Stimulated activated naive B cell treated with anti-CD40 and anti-IgM and Interleukin-4, amounts not matched to agents 10 μg/mL and 1 μg/mL and 100 μg/mL, for 72 hours (primary cell): ENCODE data around the gene UBAP2L.

Experiments used
- ATAC-seq, 2 donors: fragments of 150-1000 bp; cut with Tn5 transposase; replicated peaks; 2 replicates each; pipeline ENCODE4 v1.10.0; 2021; ENCODE audit warnings: moderate library complexity in 1 of 2
- DNase-seq: peaks from one replicate; pipeline ENCODE4 v3.0.0; 2021
- H3K27ac Mint-ChIP-seq: one replicate; pipeline ENCODE4 v1.8.0; 2022; ENCODE audit warnings: mild to moderate bottlenecking, mixed read lengths
- H3K27me3 Mint-ChIP-seq, 2 donors: one replicate each; pipeline ENCODE4 v1.8.0; 2022; ENCODE audit warnings: mixed read lengths in 2 of 2
- H3K36me3 Mint-ChIP-seq, 2 donors: one replicate each; pipeline ENCODE4 v1.8.0; 2022; ENCODE audit warnings: mixed read lengths in 2 of 2, mild to moderate bottlenecking in 1 of 2
- H3K4me1 Mint-ChIP-seq, 2 donors: one replicate each; pipeline ENCODE4 v1.8.0; 2022; ENCODE audit warnings: mixed read lengths in 2 of 2, mild to moderate bottlenecking in 1 of 2
- H3K4me3 Mint-ChIP-seq, 2 donors: one replicate each; pipeline ENCODE4 v1.8.0; 2022; ENCODE audit warnings: mild to moderate bottlenecking in 2 of 2, mixed read lengths in 2 of 2, moderate library complexity in 1 of 2
- H3K9me3 Mint-ChIP-seq, 2 donors: one replicate each; pipeline ENCODE4 v1.8.0; 2022; ENCODE audit warnings: mixed read lengths in 2 of 2, mild to moderate bottlenecking in 1 of 2

Gene UBAP2L

GRCh38 chr1:154220071-154220969 is at the start of gene UBAP2L:
Gene UBAP2L, plus strand, starts transcription at chr1:154220955. Its CDS starts 4,169 bp downstream, at chr1:154225124.
- Mint-ChIP-seq H3K36me3 (peaks cover 34 to 49% of the 10 kb centered on the region in 2 donors), H3K9me3 (no peaks in the 10 kb centered on the region), H3K27ac (peak within 1 kb of the TSS; percentile 99), H3K4me3 (peak within 1 kb of the TSS; percentile 95 to 96), H3K4me1 (peaks cover 24 to 67% of the 10 kb centered on the region in 2 donors), H3K27me3 (no peaks in the 10 kb centered on the region)
- peak; percentile 92 to 95 for ATAC-seq
- DNase-seq = peak; percentile 99

GRCh38 chr1:154171223-154171583 is 49.6 kb upstream of the UBAP2L start:
- Mint-ChIP-seq H3K9me3 (no peaks in the 10 kb centered on the region), H3K4me3 (peak overlapping the region; percentile 21 to 37), H3K4me1 (peaks cover 23 to 42% of the 10 kb centered on the region in 2 donors), H3K36me3 (peaks cover 51 to 70% of the 10 kb centered on the region in 2 donors), H3K27ac (peak overlapping the region; percentile 3), H3K27me3 (no peaks in the 10 kb centered on the region)
- ATAC-seq (peak in 1 of 2 donors; percentile 10), DNase-seq (no peak)

GRCh38 chr1:154171880-154172279 is 48.9 kb upstream of the UBAP2L start:
- H3K9me3 Mint-ChIP-seq = no peaks in the 10 kb centered on the region
- H3K27ac Mint-ChIP-seq = peak overlapping the region; percentile 3
- H3K4me3 Mint-ChIP-seq = peak overlapping the region in 1 of 2 donors; percentile 37
- H3K36me3 Mint-ChIP-seq = peaks cover 54 to 73% of the 10 kb centered on the region in 2 donors
- no peaks in the 10 kb centered on the region for H3K27me3 Mint-ChIP-seq
- ATAC-seq (no peak), DNase-seq (no peak)
- peaks cover 25 to 47% of the 10 kb centered on the region in 2 donors for H3K4me1 Mint-ChIP-seq

GRCh38 chr1:154174654-154175053 is 46.1 kb upstream of the UBAP2L start:
- no peak overlapping the region for H3K4me3 Mint-ChIP-seq
- no peaks in the 10 kb centered on the region for H3K9me3 Mint-ChIP-seq
- no peaks in the 10 kb centered on the region for H3K27me3 Mint-ChIP-seq
- no peak for DNase-seq
- H3K27ac Mint-ChIP-seq = no peak overlapping the region
- H3K4me1 Mint-ChIP-seq = peaks cover 45 to 70% of the 10 kb centered on the region in 2 donors
- peaks cover 51 to 75% of the 10 kb centered on the region in 2 donors for H3K36me3 Mint-ChIP-seq
- ATAC-seq = no peak

- Mint-ChIP-seq H3K27me3 (no peaks in the 10 kb centered on the region), H3K9me3 (no peaks in the 10 kb centered on the region), H3K4me3 (peak overlapping the region in 1 of 2 donors; percentile 54), H3K27ac (peak overlapping the region; percentile 37), H3K4me1 (peaks cover 46 to 73% of the 10 kb centered on the region in 2 donors), H3K36me3 (peaks cover 50 to 70% of the 10 kb centered on the region in 2 donors)
- DNase-seq (no peak), ATAC-seq (no peak)
Measured at GRCh38 chr1:154176337-154176736, 44.4 kb upstream of the UBAP2L start.

- H3K4me1 Mint-ChIP-seq = peaks cover 41 to 67% of the 10 kb centered on the region in 2 donors
- DNase-seq (no peak), ATAC-seq (no peak)
- H3K27ac Mint-ChIP-seq = peak overlapping the region; percentile 53
- H3K27me3 Mint-ChIP-seq = no peaks in the 10 kb centered on the region
- no peaks in the 10 kb centered on the region for H3K9me3 Mint-ChIP-seq
- H3K4me3 Mint-ChIP-seq = peak overlapping the region; percentile 46 to 69
- H3K36me3 Mint-ChIP-seq = peaks cover 50 to 69% of the 10 kb centered on the region in 2 donors
Measured at GRCh38 chr1:154178013-154178412, 42.7 kb upstream of the UBAP2L start.

- Mint-ChIP-seq H3K36me3 (peaks cover 51 to 69% of the 10 kb centered on the region in 2 donors), H3K4me1 (peaks cover 41 to 66% of the 10 kb centered on the region in 2 donors)
- no peak for DNase-seq
Measured at GRCh38 chr1:154178911-154179811, 41.6 kb upstream of the UBAP2L start.

GRCh38 chr1:154179946-154180687 is 40.6 kb upstream of the UBAP2L start:
- Mint-ChIP-seq H3K36me3 (peaks cover 46 to 63% of the 10 kb centered on the region in 2 donors), H3K9me3 (no peaks in the 10 kb centered on the region), H3K27ac (peak overlapping the region; percentile 90), H3K4me3 (peak overlapping the region; percentile 87 to 99), H3K27me3 (no peaks in the 10 kb centered on the region), H3K4me1 (peaks cover 41 to 66% of the 10 kb centered on the region in 2 donors)
- ATAC-seq = peak; percentile 29 to 50
- peak; percentile 20 for DNase-seq

More at GRCh38 chr1:154178911-154179811, 41.6 kb upstream of the UBAP2L start:
- Mint-ChIP-seq H3K27me3 (no peaks in the 10 kb centered on the region), H3K9me3 (no peaks in the 10 kb centered on the region), H3K4me3 (peak overlapping the region; percentile 87 to 99), H3K27ac (peak overlapping the region; percentile 90)
- ATAC-seq = no peak

- Mint-ChIP-seq H3K4me1 (peaks cover 37 to 53% of the 10 kb centered on the region in 2 donors), H3K4me3 (peak overlapping the region; percentile 87 to 99), H3K9me3 (no peaks in the 10 kb centered on the region), H3K36me3 (peaks cover 37 to 49% of the 10 kb centered on the region in 2 donors), H3K27ac (peak overlapping the region; percentile 99), H3K27me3 (no peaks in the 10 kb centered on the region)
- no peak for ATAC-seq
- DNase-seq = no peak
Measured at GRCh38 chr1:154181944-154182343, 38.8 kb upstream of the UBAP2L start.

- peak overlapping the region; percentile 99 for H3K27ac Mint-ChIP-seq
- ATAC-seq = peak; percentile 72 to 74
- DNase-seq = peak; percentile 79
- H3K27me3 Mint-ChIP-seq = no peaks in the 10 kb centered on the region
- peak overlapping the region; percentile 87 to 99 for H3K4me3 Mint-ChIP-seq
- H3K9me3 Mint-ChIP-seq = no peaks in the 10 kb centered on the region
- H3K4me1 Mint-ChIP-seq = peaks cover 33 to 48% of the 10 kb centered on the region in 2 donors
- peaks cover 33 to 43% of the 10 kb centered on the region in 2 donors for H3K36me3 Mint-ChIP-seq
Measured at GRCh38 chr1:154182344-154183045, 38.3 kb upstream of the UBAP2L start.

GRCh38 chr1:154183046-154183915 is 37.5 kb upstream of the UBAP2L start:
- Mint-ChIP-seq H3K9me3 (no peaks in the 10 kb centered on the region), H3K4me3 (peak overlapping the region; percentile 87 to 99), H3K27me3 (no peaks in the 10 kb centered on the region), H3K4me1 (peaks cover 25 to 40% of the 10 kb centered on the region in 2 donors), H3K36me3 (peaks cover 28 to 36% of the 10 kb centered on the region in 2 donors), H3K27ac (peak overlapping the region; percentile 99)
- peak; percentile 79 to 81 for ATAC-seq
- DNase-seq = peak; percentile 92

GRCh38 chr1:154186177-154186576 is 34.6 kb upstream of the UBAP2L start:
- Mint-ChIP-seq H3K36me3 (peaks cover 17 to 18% of the 10 kb centered on the region in 2 donors), H3K4me3 (no peak overlapping the region), H3K4me1 (peaks cover 7 to 11% of the 10 kb centered on the region in 2 donors), H3K27me3 (peaks cover 2 to 3% of the 10 kb centered on the region in 2 donors), H3K9me3 (no peaks in the 10 kb centered on the region), H3K27ac (no peak overlapping the region)
- no peak for ATAC-seq
- peak; percentile 36 for DNase-seq
